ENCODE measurements around the gene GPR21. TPM values are rescaled to one million over a fixed set of nuclear protein-coding genes. Genes with fewer than 3 reads are reported as not detected.

Gene GPR21
- total RNA-seq, 1 experiment from 2014 or later, result not detected

Other genes with a start within 250 kb of the GPR21 start
- gene OR5C1, start 244.7 kb upstream of the GPR21 start, total RNA-seq (2014; rRNA removed; shearing (Covaris generic)), result not detected in 2 replicates
- gene OR1K1, start 233.5 kb upstream of the GPR21 start, total RNA-seq (2014; rRNA removed; shearing (Covaris generic)), result not detected in 2 replicates
- gene PDCL, start 205.1 kb upstream of the GPR21 start, total RNA-seq (2014; rRNA removed; shearing (Covaris generic)), result 26.6 and 27.0 TPM in 2 replicates
- 29.2 and 48.5 TPM in 2 replicates for gene RC3H2, start 128.3 kb upstream of the GPR21 start, total RNA-seq (2014; rRNA removed; shearing (Covaris generic))
- 8.8 and 10.1 TPM in 2 replicates for gene ZBTB6, start 120.3 kb upstream of the GPR21 start, total RNA-seq (2014; rRNA removed; shearing (Covaris generic))
- gene ZBTB26, start 102.2 kb upstream of the GPR21 start, total RNA-seq (2014; rRNA removed; shearing (Covaris generic)), result 2.1 TPM in 2 replicates
- 24.8 and 32.1 TPM in 2 replicates for gene RABGAP1, start 92.6 kb upstream of the GPR21 start, total RNA-seq (2014; rRNA removed; shearing (Covaris generic))
- gene STRBP, start 234.9 kb downstream of the GPR21 start, total RNA-seq (2014; rRNA removed; shearing (Covaris generic)), result 46.2 and 59.3 TPM in 2 replicates

All from G401 (cell line).